ENCODE measurements around the gene STK16.

Gene STK16

GRCh38 chr2:219223831-219224610, 21.3 kb upstream of the STK16 start:
- Histone ChIP-seq H3K36me3 (replicated peaks; ENCODE audit: low read depth, low read length) (peaks cover 3% of the 10 kb centered on the region), H3K4me2 (ENCODE audit: low read length) (no peak overlapping the region), H3K27ac (ENCODE audit: low read length) (no peak overlapping the region), H3K4me3 (ENCODE audit: low read length) (no peak overlapping the region), H3K79me2 (ENCODE audit: low read length) (peaks cover 16% of the 10 kb centered on the region), H3K9me3 (ENCODE audit: insufficient read depth, low read length) (no peaks in the 10 kb centered on the region), H3K27me3 (ENCODE audit: low read depth, low read length) (no peaks in the 10 kb centered on the region), H3K4me1 (ENCODE audit: low read length) (peaks cover 7% of the 10 kb centered on the region; the same call in 1 of the 2 replicates), H2AFZ (ENCODE audit: low read depth, low read length) (no peak overlapping the region), H4K20me1 (ENCODE audit: insufficient read depth, low read length) (no peaks in the 10 kb centered on the region), H3K9ac (ENCODE audit: low read length) (no peak overlapping the region)
- TF ChIP-seq EZH2phosphoT487 (IDR thresholded peaks at IDR 0.05; ENCODE audit: low read depth) = no peak
- TF ChIP-seq CTCF (IDR thresholded peaks at IDR 0.05; ENCODE audit: low read depth, low read length) = no peak

- H3K9ac ChIP-seq (ENCODE audit: low read length) = no peak overlapping the region
- no peaks in the 10 kb centered on the region for H3K27me3 ChIP-seq (ENCODE audit: low read depth, low read length)
- no peaks in the 10 kb centered on the region for H3K9me3 ChIP-seq (ENCODE audit: insufficient read depth, low read length)
- H3K4me2 ChIP-seq (ENCODE audit: low read length) = no peak overlapping the region
- H2AFZ ChIP-seq (ENCODE audit: low read depth, low read length) = no peak overlapping the region
- no peak overlapping the region for H3K4me3 ChIP-seq (ENCODE audit: low read length)
- H4K20me1 ChIP-seq (ENCODE audit: insufficient read depth, low read length) = no peaks in the 10 kb centered on the region
- peaks cover 3% of the 10 kb centered on the region for H3K36me3 ChIP-seq (replicated peaks; ENCODE audit: low read depth, low read length)
- TF ChIP-seq EZH2phosphoT487 (IDR thresholded peaks at IDR 0.05; ENCODE audit: low read depth) = no peak
- no peak for TF ChIP-seq CTCF (IDR thresholded peaks at IDR 0.05; ENCODE audit: low read depth, low read length)
- H3K4me1 ChIP-seq (ENCODE audit: low read length) = peaks cover 7% of the 10 kb centered on the region; the same call in 1 of the 2 replicates
- peaks cover 23% of the 10 kb centered on the region for H3K79me2 ChIP-seq (ENCODE audit: low read length)
- no peak overlapping the region for H3K27ac ChIP-seq (ENCODE audit: low read length)
Measured at GRCh38 chr2:219225350-219225749, 19.9 kb upstream of the STK16 start.

- no peak for TF ChIP-seq CTCF (IDR thresholded peaks at IDR 0.05; ENCODE audit: low read depth, low read length)
- TF ChIP-seq EZH2phosphoT487 (IDR thresholded peaks at IDR 0.05; ENCODE audit: low read depth) = no peak
- H3K36me3 ChIP-seq (replicated peaks; ENCODE audit: low read depth, low read length) = peaks cover 12% of the 10 kb centered on the region
- no peaks in the 10 kb centered on the region for H3K9me3 ChIP-seq (ENCODE audit: insufficient read depth, low read length)
- peak overlapping the region; percentile 87 for H3K9ac ChIP-seq (ENCODE audit: low read length)
- H3K79me2 ChIP-seq (ENCODE audit: low read length) = peaks cover 31% of the 10 kb centered on the region
- peak overlapping the region; percentile 100 for H3K4me3 ChIP-seq (ENCODE audit: low read length)
- no peak overlapping the region for H3K27ac ChIP-seq (ENCODE audit: low read length)
- peak overlapping the region; percentile 94 for H3K4me2 ChIP-seq (ENCODE audit: low read length)
- H3K27me3 ChIP-seq (ENCODE audit: low read depth, low read length) = no peaks in the 10 kb centered on the region
- no peaks in the 10 kb centered on the region for H4K20me1 ChIP-seq (ENCODE audit: insufficient read depth, low read length)
- no peak overlapping the region for H2AFZ ChIP-seq (ENCODE audit: low read depth, low read length)
- peaks cover 14% of the 10 kb centered on the region for H3K4me1 ChIP-seq (ENCODE audit: low read length)
Measured at GRCh38 chr2:219228041-219228910, 17.0 kb upstream of the STK16 start.

GRCh38 chr2:219228911-219229304, 16.4 kb upstream of the STK16 start:
- H3K27ac ChIP-seq (ENCODE audit: low read length) = peak overlapping the region; percentile 54; the same call in 1 of the 2 replicates
- TF ChIP-seq CTCF (IDR thresholded peaks at IDR 0.05; ENCODE audit: low read depth, low read length) (no peak), EZH2phosphoT487 (IDR thresholded peaks at IDR 0.05; ENCODE audit: low read depth) (no peak)
- no peaks in the 10 kb centered on the region for H3K27me3 ChIP-seq (ENCODE audit: low read depth, low read length)
- no peaks in the 10 kb centered on the region for H4K20me1 ChIP-seq (ENCODE audit: insufficient read depth, low read length)
- no peaks in the 10 kb centered on the region for H3K9me3 ChIP-seq (ENCODE audit: insufficient read depth, low read length)
- no peak overlapping the region for H2AFZ ChIP-seq (ENCODE audit: low read depth, low read length)
- H3K79me2 ChIP-seq (ENCODE audit: low read length) = peaks cover 31% of the 10 kb centered on the region
- peak overlapping the region; percentile 87 for H3K9ac ChIP-seq (ENCODE audit: low read length)
- peaks cover 13% of the 10 kb centered on the region for H3K36me3 ChIP-seq (replicated peaks; ENCODE audit: low read depth, low read length)
- peaks cover 14% of the 10 kb centered on the region for H3K4me1 ChIP-seq (ENCODE audit: low read length)
- H3K4me2 ChIP-seq (ENCODE audit: low read length) = peak overlapping the region; percentile 94
- H3K4me3 ChIP-seq (ENCODE audit: low read length) = peak overlapping the region; percentile 100
